Neural cell (in vitro differentiated cells): ENCODE measurements around the gene NUP210L. TPM values are rescaled to one million over a fixed set of nuclear protein-coding genes. Genes with fewer than 3 reads are reported as not detected.

ENCODE experiments used
- H2AFZ ChIP-seq: fragments of 200-600, 300-800 bp; sonication (generic), shearing (Covaris generic); 2 replicates; pipeline ENCODE4 v1.6.0; 2014; ENCODE audit warnings: low read depth, mild to moderate bottlenecking, antibody characterized with exemption, low read length, moderate library complexity
- H3F3A ChIP-seq: fragments of 200-600 bp; shearing (Covaris generic); 2 replicates; pipeline ENCODE4 v1.6.1; 2016; ENCODE audit warnings: mild to moderate bottlenecking, moderate library complexity, mixed read lengths, antibody characterized with exemption, low read length; ENCODE audit not compliant: insufficient read depth, poor library complexity, severe bottlenecking
- H3K27ac ChIP-seq: fragments of 200-600, 300-800 bp; sonication (generic), shearing (Covaris generic); 2 replicates; pipeline ENCODE4 v1.5.1; 2014; ENCODE audit warnings: mild to moderate bottlenecking, low read length, moderate library complexity
- H3K27me3 ChIP-seq: fragments of 300-800, 200-600 bp; sonication (generic), shearing (Covaris generic); 2 replicates; pipeline ENCODE4 v1.6.0; 2014; ENCODE audit warnings: mild to moderate bottlenecking, low read depth, low read length, moderate library complexity; ENCODE audit not compliant: insufficient read depth
- H3K36me3 ChIP-seq: fragments of 300-800, 200-600 bp; sonication (generic), shearing (Covaris generic); 2 replicates; pipeline ENCODE4 v1.5.1; 2014; ENCODE audit warnings: mild to moderate bottlenecking, antibody characterized with exemption, low read length, moderate library complexity; ENCODE audit not compliant: insufficient read depth
- H3K4me2 ChIP-seq: fragments of 300-800, 200-600 bp; sonication (generic), shearing (Covaris generic); 2 replicates; pipeline ENCODE4 v1.6.0; 2014; ENCODE audit warnings: mild to moderate bottlenecking, low read length
- H3K4me3 ChIP-seq: fragments of 300-800, 200-600 bp; sonication (generic), shearing (Covaris generic); 2 replicates; pipeline ENCODE4 v1.5.1; 2014; ENCODE audit warnings: mild to moderate bottlenecking, low read length, moderate library complexity
- H3K79me2 ChIP-seq: fragments of 200-600 bp; shearing (Covaris generic); replicated peaks from 2 replicates; pipeline ENCODE4 v1.6.0; 2014; ENCODE audit warnings: mild to moderate bottlenecking, low read length, moderate library complexity; ENCODE audit not compliant: insufficient read depth
- H3K9ac ChIP-seq: fragments of 300-800, 200-600 bp; sonication (generic), shearing (Covaris generic); 2 replicates; pipeline ENCODE4 v1.6.1; 2016; ENCODE audit warnings: mild to moderate bottlenecking, low read length, mixed read lengths
- H3K9me2 ChIP-seq: fragments of 200-600 bp; shearing (Covaris generic); 2 replicates; pipeline ENCODE4 v1.6.1; 2016; ENCODE audit warnings: mild to moderate bottlenecking, low read length, mixed read lengths; ENCODE audit not compliant: insufficient read depth
- H3K9me3 ChIP-seq: fragments of 200-600, 300-800 bp; sonication (generic), shearing (Covaris generic); 2 replicates; pipeline ENCODE4 v1.6.1; 2016; ENCODE audit warnings: mild to moderate bottlenecking, mixed run types, low read length, moderate library complexity, mixed read lengths
- H4K20me1 ChIP-seq: fragments of 200-600 bp; shearing (Covaris generic); 2 replicates; pipeline ENCODE4 v1.6.1; 2016; ENCODE audit warnings: mild to moderate bottlenecking, mixed run types; ENCODE audit not compliant: insufficient read depth
- CTCF ChIP-seq: fragments of 450-650 bp; IDR thresholded peaks from 2 replicates; pipeline ENCODE4 v1.5.1; 2014; ENCODE audit warnings: antibody characterized with exemption, mild to moderate bottlenecking, moderate library complexity; ENCODE audit not compliant: poor library complexity, severe bottlenecking
- EP300 ChIP-seq: fragments of 450-650 bp; conservative IDR thresholded peaks from 2 replicates; pipeline ENCODE4 v1.6.1; 2014; ENCODE audit warnings: antibody characterized with exemption, mild to moderate bottlenecking, moderate library complexity; ENCODE audit not compliant: poor library complexity, severe bottlenecking
- EZH2 ChIP-seq: fragments of 200-600, 300-800 bp; shearing (Covaris generic), sonication (generic); IDR thresholded peaks from 2 replicates; pipeline ENCODE4 v1.6.1; 2014; ENCODE audit warnings: antibody characterized with exemption, low read length, borderline replicate concordance, mild to moderate bottlenecking; ENCODE audit not compliant: insufficient read depth, poor library complexity, severe bottlenecking
- MXI1 ChIP-seq: fragments of 450-650 bp; conservative IDR thresholded peaks from 2 replicates; pipeline ENCODE4 v1.6.1; 2014; ENCODE audit warnings: antibody characterized with exemption, mild to moderate bottlenecking; ENCODE audit not compliant: poor library complexity, severe bottlenecking
- POLR2AphosphoS5 ChIP-seq: IDR thresholded peaks from 2 replicates; pipeline ENCODE4 v1.6.1; 2012
- RAD21 ChIP-seq: fragments of 450-650 bp; conservative IDR thresholded peaks from 2 replicates; pipeline ENCODE4 v1.6.1; 2014; ENCODE audit warnings: antibody characterized with exemption, mild to moderate bottlenecking, moderate library complexity
- REST ChIP-seq: IDR thresholded peaks from 2 replicates; pipeline ENCODE4 v1.6.1; 2012; ENCODE audit warnings: borderline replicate concordance
- SMC3 ChIP-seq: fragments of 450-650 bp; conservative IDR thresholded peaks from 2 replicates; pipeline ENCODE4 v1.6.1; 2014; ENCODE audit warnings: antibody characterized with exemption, mild to moderate bottlenecking, moderate library complexity; ENCODE audit not compliant: poor library complexity
- TAF1 ChIP-seq: IDR thresholded peaks from 2 replicates; pipeline ENCODE4 v1.6.1; 2012; ENCODE audit warnings: low read depth
- polyA plus RNA-seq: library from polyadenylated mRNA; depleted of rRNA; stranded (reverse); fragments of >200 nt; gene quantifications from 2 replicates; pipeline ENCODE4 v1.2.3, GENCODE V29; 2014

Gene NUP210L
- polyA plus RNA-seq, 1 donor from 2014 or later: 0.09 TPM

GRCh38 chr1:154166207-154166606 lies 11.3 kb upstream of the NUP210L start:
- TF ChIP-seq TAF1 (no peak), SMC3 (no peak), EP300 (no peak), REST (no peak)
- Histone ChIP-seq H3K4me3 (no peak overlapping the region), H2AFZ (no peak overlapping the region), H3K9me3 (no peaks in the 10 kb centered on the region), H3K9me2 (no peaks in the 10 kb centered on the region), H3K27me3 (no peaks in the 10 kb centered on the region), H3K79me2 (no peaks in the 10 kb centered on the region), H3F3A (no peaks in the 10 kb centered on the region), H4K20me1 (no peaks in the 10 kb centered on the region), H3K4me2 (no peak overlapping the region), H3K9ac (no peak overlapping the region), H3K36me3 (peaks cover 15% of the 10 kb centered on the region), H3K27ac (no peak overlapping the region)

GRCh38 chr1:154159554-154159953 lies 4.7 kb upstream of the NUP210L start:
- Histone ChIP-seq H3K27me3 (no peaks in the 10 kb centered on the region), H3K4me3 (no peak overlapping the region), H3K4me2 (no peak overlapping the region), H3K27ac (no peak overlapping the region), H2AFZ (no peak overlapping the region), H3F3A (no peaks in the 10 kb centered on the region), H3K79me2 (no peaks in the 10 kb centered on the region), H3K36me3 (peaks cover 22% of the 10 kb centered on the region), H3K9me3 (no peaks in the 10 kb centered on the region), H3K9me2 (no peaks in the 10 kb centered on the region), H4K20me1 (no peaks in the 10 kb centered on the region), H3K9ac (no peak overlapping the region)
- TF ChIP-seq TAF1: no peak
- no peak for TF ChIP-seq REST
- TF ChIP-seq MXI1: no peak
- no peak for TF ChIP-seq EP300
- no peak for TF ChIP-seq SMC3
- no peak for TF ChIP-seq POLR2AphosphoS5
- no peak for TF ChIP-seq RAD21
- no peak for TF ChIP-seq CTCF
- TF ChIP-seq EZH2: no peak
